Left ventricle myocardium superior (tissue), 1 donor: ENCODE measurements around the gene IMPA2. TPM values are rescaled to one million over a fixed set of nuclear protein-coding genes. Genes with fewer than 3 reads are reported as not detected.

Experiments used
- ATAC-seq: fragments of 200-7000 bp; cut with Tn5 transposase; one replicate; pipeline ENCODE4 v1.9.1; 2020; ENCODE audit warnings: mild to moderate bottlenecking, moderate library complexity
- DNase-seq: peaks from one replicate; pipeline ENCODE4 v3.0.0-alpha.2; 2020
- intact Hi-C: fragments of 100-400 bp; cut with micrococcal nuclease; formaldehyde crosslinking; loops from one replicate; pipeline ENCODE4 v1.11.0; 2022
- total RNA-seq: library from RNA; stranded (reverse); fragmentation: NEBNext Ultra II Directional; extraction: Animal tissue kit (Norgen Biotek cat#: 25700); gene quantifications from one replicate; pipeline ENCODE4 v1.2.1, GENCODE V29; 2021
- donor health status: DM: no; HTN: yes; CAD: no; lungs with severe emphysema.

IMPA2 gene
- total RNA-seq, 1 donor from 2014 or later, result 73.3 TPM

DNA sequence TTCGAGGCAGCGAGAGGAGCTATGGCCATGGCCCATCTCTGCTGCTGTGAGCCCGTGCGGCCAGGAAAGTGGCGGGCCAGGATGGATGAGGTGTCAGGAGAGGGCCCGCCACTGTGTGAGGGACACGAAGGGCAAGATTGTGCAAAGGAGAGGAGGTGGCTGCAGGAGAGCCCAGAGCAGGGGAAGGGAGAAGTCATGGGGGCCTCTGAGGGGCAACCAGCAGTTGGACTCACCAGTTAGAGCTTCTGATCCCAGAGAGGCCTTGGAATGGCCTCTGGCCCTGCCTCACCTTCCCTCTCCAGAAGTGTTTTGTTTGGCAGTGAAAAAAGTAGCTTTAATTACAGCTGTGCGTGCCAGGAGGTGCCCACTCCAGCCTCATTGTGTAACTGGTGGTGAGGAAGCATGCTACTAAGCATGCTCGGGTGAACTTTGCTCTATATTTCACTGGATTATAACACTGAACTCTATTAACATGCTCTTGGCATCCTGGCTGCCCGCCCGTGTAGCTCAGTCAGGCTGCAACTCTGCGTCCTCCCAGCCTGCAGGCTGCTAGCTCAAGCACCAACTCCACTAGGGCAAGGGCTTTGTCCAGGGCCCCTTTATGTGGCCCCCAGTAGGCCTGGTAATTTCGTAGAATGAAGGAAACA is 34.2 kb downstream of the IMPA2 start:
- ATAC-seq (peak; percentile 86), DNase-seq (peak; percentile 86)
- intact Hi-C loops, result no loop called here

DNA sequence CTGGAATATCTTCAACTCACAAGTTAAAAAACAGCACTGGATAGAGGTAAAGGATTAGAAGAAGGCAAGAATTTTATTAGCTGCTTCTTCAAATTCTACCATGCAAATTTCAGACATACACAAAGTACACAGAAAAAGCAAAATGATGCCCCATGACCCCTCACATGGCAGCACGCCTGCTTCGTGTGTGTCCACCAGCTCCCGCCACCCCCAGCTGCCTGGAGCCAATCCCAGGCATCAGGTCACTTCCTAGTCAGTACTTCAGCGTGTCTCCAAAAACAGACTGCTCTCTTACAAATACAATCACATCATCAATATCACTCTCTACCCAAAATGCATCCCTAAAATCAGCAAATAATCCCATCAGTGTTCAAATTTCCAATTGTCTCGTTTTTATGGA is 35.8 kb downstream of the IMPA2 start:
- ATAC-seq, result no peak

DNA sequence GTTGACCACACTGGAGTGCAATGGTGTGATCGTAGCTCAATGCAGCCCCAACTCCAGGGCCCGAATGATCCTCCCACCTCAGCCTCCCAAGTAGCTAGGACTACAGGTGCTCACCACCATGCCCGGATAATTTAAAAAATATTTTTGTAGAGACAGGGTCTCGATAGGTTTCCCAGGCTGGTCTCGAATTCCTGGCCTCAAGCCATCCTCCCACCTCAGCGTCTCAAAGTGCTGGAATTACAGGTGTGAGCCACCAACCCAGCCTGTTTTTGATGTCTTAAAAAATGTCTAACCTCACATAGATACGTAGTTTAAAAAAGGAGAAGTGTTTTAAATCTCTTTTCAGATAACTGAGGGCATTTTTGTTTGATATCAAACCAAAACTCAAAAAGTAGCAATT is 37.6 kb downstream of the IMPA2 start:
- no peak for ATAC-seq
- intact Hi-C loops, result no loop called here
- no peak for DNase-seq

More for the DNA sequence above, 35.8 kb downstream of the IMPA2 start:
- no peak for DNase-seq
- intact Hi-C loops, result no loop called here

DNA sequence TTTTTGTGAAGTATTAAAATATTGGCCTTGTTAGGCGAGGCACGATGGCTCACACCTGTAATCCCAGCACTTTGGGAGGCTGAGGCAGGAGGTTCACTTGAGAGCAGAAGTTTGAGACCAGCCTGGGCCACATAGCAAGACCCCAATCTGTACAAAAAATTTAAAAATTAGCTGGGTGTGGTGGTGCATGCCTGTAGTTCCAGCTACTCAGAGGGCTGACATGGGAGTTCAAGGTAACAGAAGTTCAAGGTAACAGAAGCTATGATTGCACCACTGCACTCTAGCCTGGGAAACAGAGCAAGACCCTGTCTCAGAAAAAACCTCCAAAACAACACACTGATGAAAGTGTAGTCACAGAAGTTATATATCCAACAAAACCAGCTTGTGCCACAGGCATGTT is 39.8 kb downstream of the IMPA2 start:
- intact Hi-C loops, result no loop called here
- DNase-seq (no peak), ATAC-seq (no peak)

DNA sequence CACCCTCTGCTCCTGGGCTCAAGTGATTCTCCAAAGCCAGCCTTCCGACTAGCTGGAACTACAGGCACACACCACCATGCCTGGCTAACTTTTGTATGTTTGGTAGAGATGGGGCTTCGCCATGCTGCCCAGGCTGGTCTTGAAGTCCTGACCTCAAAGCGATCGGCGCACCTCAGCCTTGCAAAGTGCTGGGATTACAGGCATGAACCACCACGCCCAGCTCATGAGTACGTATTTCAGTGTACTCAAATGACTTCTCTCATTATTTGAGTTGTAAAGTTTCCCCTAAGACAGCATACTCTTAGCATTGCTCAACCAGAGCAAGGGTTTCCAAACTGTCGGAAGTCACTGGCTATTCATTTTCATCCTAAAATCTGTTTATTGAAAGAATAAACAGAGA is 40.3 kb downstream of the IMPA2 start:
- DNase-seq (no peak), ATAC-seq (no peak)
- intact Hi-C loops, result no loop called here

DNA sequence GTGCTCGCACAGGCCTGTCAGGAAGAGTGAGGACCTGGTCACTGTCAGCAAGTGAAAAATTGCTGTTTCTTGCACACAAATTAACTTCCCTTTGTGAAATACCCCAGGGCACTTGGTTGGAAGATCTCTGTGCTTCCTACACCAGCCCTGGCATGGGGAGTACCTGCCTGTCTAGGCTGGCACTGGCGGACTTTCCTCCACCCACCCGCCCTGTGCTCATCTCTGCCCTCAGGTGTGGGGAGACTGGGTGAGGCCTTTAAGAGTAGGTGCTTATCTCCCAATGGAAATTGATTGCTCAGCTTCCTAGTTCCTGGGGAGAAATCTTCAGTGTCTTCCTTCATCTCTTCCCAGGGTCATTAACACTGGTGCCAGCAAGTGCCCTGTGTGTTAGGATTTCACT is 42.1 kb downstream of the IMPA2 start:
- ATAC-seq, result no peak
- intact Hi-C loops, result no loop called here
- DNase-seq, result no peak

DNA sequence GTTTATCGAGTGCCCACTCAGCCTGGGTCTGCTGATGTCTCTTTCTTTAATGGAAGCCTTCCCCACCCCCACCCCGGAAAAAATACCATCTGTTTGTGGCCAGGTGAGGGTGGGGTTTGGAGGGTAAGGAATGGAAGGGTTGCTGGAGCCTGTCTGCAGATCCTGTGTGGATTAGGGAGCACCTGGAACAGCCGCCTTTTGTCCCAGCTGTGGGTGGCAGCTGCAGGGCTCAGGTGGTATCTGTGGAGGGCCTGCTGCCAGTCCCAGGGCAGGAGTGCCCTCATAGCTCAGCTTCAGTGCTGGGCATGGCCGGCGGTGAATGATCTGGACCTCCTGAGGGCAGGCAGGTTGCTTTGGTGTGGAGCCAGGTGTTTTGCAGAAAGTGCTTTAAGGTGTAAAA is 45.3 kb downstream of the IMPA2 start:
- intact Hi-C loops, result no loop called here
- DNase-seq, result no peak
- peak; percentile 49 for ATAC-seq

DNA sequence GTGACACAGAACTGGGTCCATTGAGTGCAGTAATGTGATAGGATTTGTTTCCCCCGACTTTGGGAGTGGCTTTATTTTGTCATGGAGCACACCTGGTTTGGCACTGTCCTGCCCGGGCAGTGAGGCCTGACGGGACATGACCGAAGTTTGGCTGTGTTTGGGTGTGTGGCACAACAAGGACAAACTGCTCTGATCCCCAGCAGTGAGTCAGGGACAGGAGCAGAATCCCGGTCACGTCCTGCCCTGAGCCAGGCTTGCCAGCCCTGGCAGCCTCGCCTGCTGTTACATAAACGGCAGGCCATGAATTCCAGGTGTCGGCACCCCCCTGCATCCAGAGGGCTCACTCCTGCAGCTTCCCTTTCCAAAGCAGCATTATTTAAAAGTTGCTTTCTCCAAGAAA is 45.7 kb downstream of the IMPA2 start:
- intact Hi-C loops, result no loop called here
- DNase-seq (peak; percentile 85), ATAC-seq (peak; percentile 95)

DNA sequence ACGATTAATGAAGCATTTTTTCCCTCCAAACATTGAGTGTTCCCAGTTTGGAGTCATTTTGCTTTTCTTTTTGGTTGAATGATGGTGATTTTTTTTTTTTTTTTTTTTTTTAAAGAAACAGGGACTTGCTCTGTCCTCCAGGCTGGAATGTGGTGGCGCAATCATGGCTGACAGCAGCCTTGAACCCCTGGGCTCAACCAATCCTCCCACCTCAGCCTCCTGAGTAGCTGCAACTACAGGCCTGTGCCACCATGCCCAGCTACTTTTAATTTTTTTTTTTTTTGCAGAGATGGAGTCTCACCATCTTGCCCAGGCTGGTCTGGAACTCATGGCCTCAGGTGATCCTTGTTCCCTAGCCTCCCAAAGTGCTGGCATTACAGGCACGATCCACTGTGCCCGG is 46.2 kb downstream of the IMPA2 start:
- no peak for DNase-seq
- intact Hi-C loops, result no loop called here
- no peak for ATAC-seq

DNA sequence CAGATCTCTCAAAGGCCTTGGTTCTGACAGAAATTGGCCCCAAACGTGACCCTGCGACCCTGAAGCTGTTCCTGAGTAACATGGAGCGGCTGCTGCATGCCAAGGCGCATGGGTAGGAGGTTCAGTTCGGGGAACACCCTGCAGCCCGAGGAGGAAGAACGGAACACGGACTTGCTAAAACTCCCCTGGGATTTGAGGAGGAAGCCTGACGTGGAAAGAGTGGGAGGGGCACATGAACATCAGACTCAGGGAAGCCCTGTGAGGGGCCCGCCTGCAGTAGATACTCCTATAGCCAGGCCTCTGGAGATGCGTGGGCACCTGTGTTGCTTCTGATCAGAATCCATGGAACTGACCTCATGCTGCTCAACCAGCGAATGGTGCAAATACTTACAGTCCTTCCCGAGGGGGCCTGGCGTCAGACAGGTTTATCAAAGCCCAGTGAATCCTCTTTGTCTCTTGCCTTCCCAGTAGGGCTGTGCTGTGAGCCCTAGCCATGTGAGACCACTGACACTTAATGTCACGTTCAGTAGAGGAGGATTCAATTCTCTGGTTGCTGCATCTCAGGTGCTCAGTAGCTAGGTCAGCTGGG is 46.8 kb downstream of the IMPA2 start:
- ATAC-seq, result no peak
- DNase-seq, result no peak
- intact Hi-C loops, result no loop called here

DNA sequence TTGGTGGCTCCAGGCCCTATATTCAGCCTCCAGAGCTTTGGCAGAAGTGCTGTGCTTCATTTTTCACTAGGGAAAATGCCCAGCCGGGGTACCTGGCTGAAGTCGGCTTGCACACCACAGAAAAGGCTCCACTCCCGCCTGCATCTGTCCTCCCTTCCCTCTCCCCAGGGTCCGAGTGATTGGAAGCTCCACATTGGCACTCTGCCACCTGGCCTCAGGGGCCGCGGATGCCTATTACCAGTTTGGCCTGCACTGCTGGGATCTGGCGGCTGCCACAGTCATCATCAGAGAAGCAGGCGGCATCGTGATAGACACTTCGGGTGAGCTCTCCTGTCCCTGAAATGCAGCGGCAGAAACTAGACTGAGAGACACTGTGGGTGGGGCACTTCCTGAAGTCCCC is 47.4 kb downstream of the IMPA2 start:
- DNase-seq (no peak), ATAC-seq (no peak)
- intact Hi-C loops, result no loop called here

DNA sequence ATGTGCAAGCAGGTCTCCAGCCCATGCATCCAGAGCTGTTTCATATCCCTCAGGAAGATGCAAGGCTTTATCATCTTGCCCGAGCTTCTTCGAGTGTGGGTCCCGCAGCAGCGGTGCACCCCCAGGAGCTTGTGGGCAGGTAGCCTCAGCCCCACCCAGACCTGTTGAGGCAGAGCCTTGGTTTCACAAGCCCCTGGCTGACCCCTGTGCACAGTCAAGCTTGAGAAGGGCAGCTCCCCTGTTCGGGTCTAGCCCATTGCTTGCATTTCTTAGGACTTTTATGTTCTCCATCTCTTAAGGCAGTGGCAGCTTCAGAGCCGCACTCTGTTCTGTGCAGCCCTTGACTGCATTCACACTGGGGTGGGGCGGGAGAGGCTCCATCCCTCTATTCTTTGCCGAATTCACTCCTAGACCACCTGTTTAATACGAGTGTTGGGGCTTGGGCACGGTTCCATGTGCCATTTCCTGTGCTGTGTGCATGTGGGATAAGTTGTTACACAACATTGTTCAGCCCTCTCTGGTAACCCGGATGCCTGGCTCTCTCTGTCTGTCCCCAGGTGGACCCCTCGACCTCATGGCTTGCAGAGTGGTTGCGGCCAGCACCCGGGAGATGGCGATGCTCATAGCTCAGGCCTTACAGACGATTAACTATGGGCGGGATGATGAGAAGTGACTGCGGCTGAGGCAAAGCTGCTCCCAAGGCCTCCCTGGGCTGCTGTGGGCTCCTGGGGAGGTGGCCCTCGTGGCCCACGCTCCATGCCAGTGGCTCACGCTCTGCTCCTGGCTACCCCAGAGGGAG is 48.7 kb downstream of the IMPA2 start:
- intact Hi-C loops, result no loop called here
- DNase-seq, result no peak
- ATAC-seq, result no peak

DNA sequence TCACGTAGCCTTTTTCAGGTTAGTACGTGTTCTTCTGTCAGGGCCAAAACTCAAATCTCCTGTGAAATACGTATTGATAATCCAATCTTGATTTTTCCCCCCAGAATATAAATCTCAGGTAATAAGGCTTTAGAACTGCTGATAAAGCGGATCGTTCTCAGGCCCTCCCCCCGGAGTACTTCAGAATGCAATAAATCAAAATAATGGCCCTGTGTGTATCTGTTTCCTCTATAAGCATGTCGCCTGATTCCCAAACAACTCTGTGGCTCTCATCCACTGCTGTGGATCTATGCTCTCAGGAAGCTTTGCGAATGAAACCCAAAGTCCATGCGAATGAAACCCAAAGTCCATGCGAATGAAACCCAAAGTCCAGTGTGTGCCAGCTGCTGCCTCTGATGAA is 49.4 kb downstream of the IMPA2 start:
- intact Hi-C loops, result no loop called here
- DNase-seq (no peak), ATAC-seq (no peak)

DNA sequence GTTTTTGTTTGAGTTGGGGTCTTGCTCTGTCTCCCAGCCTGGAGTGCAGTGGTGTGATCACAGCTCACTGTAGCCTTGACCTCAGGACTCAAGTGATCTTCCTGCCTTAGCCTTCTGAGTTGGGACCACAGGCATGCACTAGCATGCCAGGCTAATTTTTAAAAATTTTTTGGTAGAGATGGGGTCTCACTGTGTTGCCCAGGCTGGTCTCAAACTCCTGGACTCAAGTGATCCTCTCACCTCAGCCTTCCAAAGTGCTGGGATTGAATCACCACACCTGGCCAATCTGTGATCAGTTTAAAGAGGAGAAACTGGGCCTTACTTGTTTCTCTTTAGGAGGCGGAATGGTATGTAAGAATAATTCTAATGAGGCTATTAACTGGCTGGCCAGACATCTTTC is 49.9 kb downstream of the IMPA2 start:
- intact Hi-C loops, result no loop called here
- ATAC-seq (no peak), DNase-seq (no peak)

DNA sequence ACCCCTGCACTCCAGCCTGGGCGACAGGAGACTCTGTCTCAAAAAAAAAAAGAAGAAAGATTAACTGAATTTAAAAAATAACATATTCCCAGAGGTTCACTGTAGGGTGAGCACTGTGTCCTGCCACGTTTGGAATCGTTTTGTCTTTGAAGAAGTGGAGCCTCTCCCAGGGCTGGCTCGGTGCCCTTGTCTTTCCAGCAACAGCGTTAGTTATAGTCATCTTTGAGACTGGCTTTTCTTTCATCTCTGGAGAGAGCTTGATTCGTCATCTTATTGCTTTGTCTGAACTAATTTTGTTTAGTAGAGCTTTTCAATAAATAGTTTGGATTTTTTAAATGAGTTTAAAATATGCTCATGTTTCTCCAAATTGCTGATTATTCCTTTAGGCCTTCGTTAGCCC is 50.5 kb downstream of the IMPA2 start:
- intact Hi-C loops, result no loop called here
- ATAC-seq (peak; percentile 38), DNase-seq (peak; percentile 66)

DNA sequence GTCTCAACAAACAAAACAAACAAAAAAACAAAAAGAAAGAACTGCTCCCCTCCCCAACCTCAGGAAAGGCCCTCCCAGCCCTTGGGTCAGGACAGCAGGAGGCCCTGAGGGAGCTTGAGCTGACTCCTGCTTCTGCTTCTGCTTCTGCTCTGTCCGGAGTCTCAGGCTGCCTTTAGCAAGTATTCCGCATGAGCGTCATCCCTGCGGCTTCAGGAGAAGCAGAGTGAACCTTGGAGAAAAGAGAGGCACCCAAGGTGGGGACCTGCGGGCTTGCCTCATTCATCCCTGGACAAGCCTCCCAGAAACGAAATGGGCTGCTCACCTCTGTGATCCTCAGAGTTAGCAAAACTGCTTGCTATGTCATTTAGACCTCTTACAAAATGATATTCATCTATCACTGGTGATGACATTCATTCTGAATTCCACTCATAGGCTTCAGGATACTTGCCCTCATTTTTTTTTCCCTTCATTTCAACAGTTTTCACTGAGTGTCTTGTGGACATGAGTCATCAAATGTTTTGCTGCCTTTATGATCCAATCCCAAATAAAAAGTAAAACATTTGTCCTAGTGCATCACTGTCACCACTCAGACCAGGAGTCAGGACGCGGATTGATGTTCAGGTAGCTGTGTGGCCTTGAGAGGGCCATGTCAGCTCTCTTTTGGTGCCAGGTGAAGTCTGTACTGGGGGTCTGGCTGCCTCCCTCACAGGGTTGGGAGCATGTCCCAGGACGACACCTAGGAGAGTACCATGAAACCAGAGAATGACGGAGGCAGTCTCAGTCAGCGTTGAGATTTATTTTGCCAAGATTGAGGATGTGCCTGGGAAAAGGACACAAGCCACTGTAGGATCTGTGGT is 51.7 kb downstream of the IMPA2 start:
- no peak for ATAC-seq
- intact Hi-C loops, result no loop called here
- no peak for DNase-seq

DNA sequence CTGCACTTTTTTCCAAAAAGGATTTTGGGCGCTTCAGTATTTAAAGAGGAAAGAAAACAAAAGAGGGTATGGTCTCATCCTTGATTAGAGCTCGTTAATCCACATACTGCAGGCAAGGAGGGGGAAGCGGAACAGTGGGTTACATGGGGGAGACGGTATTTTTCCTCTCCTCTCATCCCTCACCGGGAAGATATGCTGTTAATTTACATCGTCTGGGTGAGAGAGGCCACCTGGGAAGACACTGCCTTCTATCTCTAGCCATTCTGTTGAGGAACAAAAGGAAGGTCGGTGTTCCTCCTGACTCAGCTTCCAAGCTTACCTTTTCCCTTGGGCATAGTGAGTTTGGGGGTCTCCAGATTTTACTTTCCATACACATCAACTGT is 52.3 kb downstream of the IMPA2 start:
- DNase-seq, result no peak
- intact Hi-C loops, result no loop called here
- ATAC-seq, result no peak

DNA sequence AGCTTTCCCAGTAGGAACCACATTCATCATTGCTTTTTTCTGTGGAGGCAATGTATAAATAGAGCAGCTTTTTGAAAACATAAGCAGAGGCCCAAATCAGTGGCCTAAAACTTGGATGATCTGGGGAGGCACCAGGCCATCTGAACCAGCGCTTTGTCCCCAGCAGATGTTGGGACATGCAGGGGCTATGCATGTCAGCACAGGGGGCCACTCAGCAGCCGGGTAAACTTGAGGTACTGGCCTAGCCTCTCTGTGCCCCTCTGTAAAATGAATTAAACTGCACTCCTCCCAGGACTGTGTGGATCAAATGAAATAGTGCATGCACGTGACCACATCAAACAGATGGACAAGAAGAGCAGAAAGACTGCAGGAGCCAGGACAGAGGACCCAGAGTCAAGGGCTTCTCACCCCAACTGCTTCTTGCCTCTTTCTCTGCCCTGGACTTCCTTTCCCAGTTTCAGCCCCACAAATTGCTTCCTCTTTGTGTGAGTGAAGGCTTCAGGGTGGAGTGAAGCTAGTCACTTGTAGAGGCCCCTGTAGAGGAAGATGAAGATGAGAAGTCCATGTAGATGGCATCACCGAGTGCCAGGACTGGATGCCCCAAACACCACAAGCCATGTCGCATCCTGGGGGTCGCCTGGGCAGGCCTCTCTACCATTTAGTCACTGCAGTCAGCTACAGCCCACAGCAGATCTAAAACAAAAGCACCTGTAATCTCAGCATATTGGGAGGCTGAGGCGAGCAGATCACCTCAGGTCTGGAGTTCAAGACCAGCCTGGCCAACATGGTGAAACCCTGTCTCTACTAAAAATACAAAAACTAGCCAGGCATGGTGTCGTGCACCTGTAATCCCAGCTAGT is 53.2 kb downstream of the IMPA2 start:
- no peak for ATAC-seq
- DNase-seq, result no peak
- intact Hi-C loops, result loop anchor here (5.0 kb wide), 1 partner anchor 97 kb away; no protein-coding TSS in a partner anchor

DNA sequence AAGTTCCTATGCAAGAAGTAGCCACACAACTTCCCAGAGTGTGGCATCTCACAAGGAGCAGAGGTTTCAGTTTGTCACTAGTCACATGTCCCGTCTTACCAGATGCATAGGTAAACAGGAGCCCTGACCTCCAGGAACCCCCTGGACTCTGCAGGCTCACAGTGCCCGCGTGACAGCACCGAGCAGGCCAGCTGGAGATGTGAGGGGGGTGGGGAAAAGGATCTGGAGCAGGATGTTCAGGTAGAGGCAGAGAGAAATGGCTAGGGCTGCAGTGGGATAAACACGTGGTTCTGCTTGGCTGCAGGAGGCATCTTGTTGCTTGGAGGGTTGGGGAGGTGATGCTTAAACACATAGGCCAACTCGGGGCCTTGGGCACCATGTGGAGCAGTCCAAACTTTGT is 54.2 kb downstream of the IMPA2 start:
- no peak for DNase-seq
- intact Hi-C loops, result loop anchor here (5.0 kb wide), 1 partner anchor 98 kb away; no protein-coding TSS in a partner anchor
- no peak for ATAC-seq
